Right lobe of liver (tissue), 6 donors: ENCODE results near the gene CDKN1A. TPM values are rescaled to one million over a fixed set of nuclear protein-coding genes. Genes with fewer than 3 reads are reported as not detected.

Experiments used
- ATAC-seq, 4 donors: fragments of 200-7000 bp; cut with Tn5 transposase; one replicate each; pipeline ENCODE4 v1.9.1; 2020; ENCODE audit warnings: mild to moderate bottlenecking in 4 of 4, moderate library complexity in 4 of 4
- DNase-seq, 3 donors: peaks; one replicate each; pipeline ENCODE4 v3.0.0-alpha.2; 2020
- H3K27ac ChIP-seq, 3 donors: fragments of 200-600 bp; one replicate each; pipeline ENCODE4 v1.8.0; 2022
- H3K27me3 ChIP-seq, 2 donors: fragments of 200-600 bp; one replicate each; pipeline ENCODE4 v1.8.0; 2022
- H3K36me3 ChIP-seq, 4 donors: fragments of 200-600 bp; sonication (generic) in 1 of 4; one replicate each; pipeline versions ENCODE4 v1.5.1 to v1.8.0; 2017 to 2022; ENCODE audit warnings: control low read depth in 1 of 4
- H3K4me1 ChIP-seq, 4 donors: fragments of 200-600 bp; sonication (generic) in 1 of 4; one replicate each; pipeline versions ENCODE4 v1.5.1 to v1.8.0; 2017 to 2022; ENCODE audit warnings: control low read depth in 1 of 4
- H3K4me3 ChIP-seq, 3 donors: fragments of 200-600 bp; one replicate each; pipeline ENCODE4 v1.8.0; 2022
- H3K9me3 ChIP-seq, 4 donors: fragments of 200-600 bp; sonication (generic) in 1 of 4; one replicate each; pipeline versions ENCODE4 v1.5.1 to v1.8.0; 2017 to 2022; ENCODE audit warnings: control low read depth in 1 of 4
- CTCF ChIP-seq, 4 donors: fragments of 200-600 bp in 3 of 4; fragments of 450-650 bp in 1 of 4; IDR thresholded peaks; one replicate each; pipeline versions ENCODE4 v1.5.1 to v1.8.0; 2016 to 2022; ENCODE audit warnings: antibody characterized with exemption in 4 of 4, mild to moderate bottlenecking in 2 of 4
- POLR2A ChIP-seq: fragments of 450-650 bp; IDR thresholded peaks from one replicate; pipeline ENCODE4 v1.6.1; 2017; ENCODE audit warnings: antibody characterized with exemption, mild to moderate bottlenecking
- WGBS: methylation state at CpG from one replicate; pipeline ENCODE4 v1.1.6; 2018; ENCODE audit warnings: low coverage, low lambda C conversion rate; ENCODE audit not compliant: insufficient coverage; ENCODE audit errors: missing lambda C conversion rate; 5-methylcytosine and 5-hydroxymethylcytosine counted together
- intact Hi-C, 2 donors: fragments of 100-400 bp; cut with DNase I; formaldehyde crosslinking; loops; one replicate each; pipeline versions ENCODE4 v1.11.2 to v1.14.1; 2022
- total RNA-seq, 6 experiments: library from RNA; depleted of rRNA in 2 of 6; stranded (reverse); fragments of >200 nt in 2 of 6; fragmentation: NEBNext Ultra II Directional in 3 of 6; extraction: Animal tissue kit (Norgen Biotek cat#: 25700) in 3 of 6; gene quantifications; one replicate each; pipeline versions ENCODE4 v1.1.0 to v1.2.4, GENCODE V29; 2016 to 2023
- donor health status: DM: no; HTN: yes; CAD: no.
- donor health status: DM: no; HTN: no; CAD: no.
- donor health status: DM: no; HTN: no; CAD: no.
- donor health status: DM: no; HTN: yes; CAD: no.
- donor health status: DM: no; HTN: yes; CAD: no.

The CDKN1A gene
- total RNA-seq, 6 experiments from 2014 or later: 20.0 to 124 (median 58.6) TPM

DNA sequence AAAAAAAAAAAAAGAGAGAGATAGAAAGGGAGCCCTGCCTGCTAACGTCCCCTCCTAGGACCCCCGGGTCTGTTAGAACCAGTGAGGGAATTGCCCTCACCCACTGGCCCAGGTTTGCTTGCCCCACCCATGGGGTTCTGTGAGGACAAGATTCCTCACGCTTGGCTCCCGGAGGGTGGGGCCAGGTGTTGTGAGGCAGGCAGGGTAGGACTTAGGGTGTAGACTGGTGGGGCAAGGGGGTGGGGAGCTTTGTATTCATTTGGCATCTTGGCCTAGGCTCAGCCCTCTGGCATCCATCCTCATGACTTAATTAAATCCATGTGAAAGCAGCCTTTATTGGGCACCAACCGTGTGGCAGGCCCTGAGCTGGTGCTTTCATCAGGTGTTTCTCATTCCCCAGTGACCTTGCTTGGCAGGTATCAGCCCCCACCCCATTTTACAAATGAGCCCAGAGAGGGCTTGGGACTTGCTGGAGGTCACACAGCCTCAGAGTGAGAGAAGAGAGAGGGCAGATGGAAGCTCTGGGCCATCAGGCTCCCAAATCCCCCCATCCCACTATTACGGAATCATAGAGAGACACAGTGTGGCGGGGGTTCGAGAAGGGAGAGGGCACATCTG lies 38.1 kb downstream of the CDKN1A start:
- H3K4me1 ChIP-seq: no peaks in the 10 kb centered on the region
- H3K27me3 ChIP-seq: no peaks in the 10 kb centered on the region
- H3K36me3 ChIP-seq: no peaks in the 10 kb centered on the region
- intact Hi-C loops: no loop called here
- 69% methylated on average over 8 of the region's 8 CpGs for WGBS
- H3K9me3 ChIP-seq: no peaks in the 10 kb centered on the region
- no peak overlapping the region for H3K4me3 ChIP-seq
- TF ChIP-seq CTCF (IDR thresholded peaks at IDR 0.05): no peak
- DNase-seq: peak in 1 of 3 donors; percentile 36
- no peak for ATAC-seq
- no peak overlapping the region for H3K27ac ChIP-seq

DNA sequence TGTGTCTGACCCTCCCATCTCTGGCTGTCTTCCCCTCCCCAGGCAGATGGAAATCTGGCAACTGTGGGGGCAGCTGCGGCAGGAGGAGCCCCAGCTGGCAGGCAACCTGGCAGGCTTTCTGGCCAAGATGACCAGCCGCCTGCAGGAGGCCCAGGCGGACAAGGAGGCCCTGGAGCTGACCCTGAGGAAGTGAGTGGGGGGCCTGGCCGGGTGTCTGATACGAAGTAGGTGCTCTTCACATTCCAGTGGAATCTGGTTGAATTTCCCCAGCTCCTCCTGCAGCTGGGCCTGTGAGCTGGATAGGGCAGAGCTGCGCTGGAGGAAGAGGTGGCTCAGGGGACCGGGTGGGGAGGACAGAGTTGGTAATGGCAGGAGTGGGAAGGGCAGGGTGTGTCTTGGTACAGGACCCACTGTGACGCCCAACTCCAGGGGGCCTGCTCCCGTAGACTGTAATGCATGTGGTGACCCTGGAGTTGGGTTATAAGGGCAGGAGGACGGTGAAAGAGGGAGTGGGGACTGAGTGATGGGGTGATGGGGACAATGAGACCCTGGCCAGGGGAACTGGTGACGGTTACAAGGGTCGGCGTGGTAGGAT lies 38.8 kb downstream of the CDKN1A start:
- WGBS: 48% methylated on average over 7 of the region's 13 CpGs
- peak in 1 of 3 donors; percentile 37 for DNase-seq
- intact Hi-C loops: no loop called here

GRCh38 chr6:36717871-36718540 lies 39.5 kb downstream of the CDKN1A start:
- Histone ChIP-seq H3K4me3 (no peak overlapping the region), H3K27me3 (no peaks in the 10 kb centered on the region), H3K27ac (no peak overlapping the region), H3K4me1 (no peaks in the 10 kb centered on the region), H3K9me3 (no peaks in the 10 kb centered on the region), H3K36me3 (no peaks in the 10 kb centered on the region)
- intact Hi-C loops: no loop called here
- peak in 1 of 3 donors; percentile 39 for DNase-seq
- no peak for TF ChIP-seq CTCF (IDR thresholded peaks at IDR 0.05)
- no CpG with 5 or more reads among the region's 12 CpGs for WGBS
- no peak for ATAC-seq

More for the DNA sequence above, 38.8 kb downstream of the CDKN1A start:
- Histone ChIP-seq H3K9me3 (no peaks in the 10 kb centered on the region), H3K4me1 (no peaks in the 10 kb centered on the region), H3K36me3 (no peaks in the 10 kb centered on the region), H3K27ac (no peak overlapping the region), H3K4me3 (no peak overlapping the region), H3K27me3 (no peaks in the 10 kb centered on the region)
- no peak for ATAC-seq
- TF ChIP-seq POLR2A: no peak
- no peak for TF ChIP-seq CTCF (IDR thresholded peaks at IDR 0.05)

- 20% methylated on average over 1 of the region's 5 CpGs for WGBS
- Histone ChIP-seq H3K36me3 (no peaks in the 10 kb centered on the region), H3K27me3 (no peaks in the 10 kb centered on the region), H3K27ac (no peak overlapping the region), H3K4me3 (no peak overlapping the region), H3K9me3 (no peaks in the 10 kb centered on the region), H3K4me1 (no peaks in the 10 kb centered on the region)
- DNase-seq: no peak
- no peak for TF ChIP-seq CTCF (IDR thresholded peaks at IDR 0.05)
- no peak for TF ChIP-seq POLR2A
- ATAC-seq: no peak
- intact Hi-C loops: no loop called here
These were observed 40.0 kb downstream of the CDKN1A start for GRCh38 chr6:36718560-36718959.
